SKM-1 (cell line): ENCODE results near the gene NTNG2.
"Not testable (repeated sequence)": the region's sequence is repeated elsewhere in the genome, so short reads cannot be mapped to it uniquely, and the experiment has no call there.

ENCODE experiments used
- DNase-seq: peaks from one replicate; lab custom pipeline; 2025; ENCODE audit not compliant: unreplicated experiment; lab: John Stamatoyannopoulos, UW

NTNG2 gene, protein sequence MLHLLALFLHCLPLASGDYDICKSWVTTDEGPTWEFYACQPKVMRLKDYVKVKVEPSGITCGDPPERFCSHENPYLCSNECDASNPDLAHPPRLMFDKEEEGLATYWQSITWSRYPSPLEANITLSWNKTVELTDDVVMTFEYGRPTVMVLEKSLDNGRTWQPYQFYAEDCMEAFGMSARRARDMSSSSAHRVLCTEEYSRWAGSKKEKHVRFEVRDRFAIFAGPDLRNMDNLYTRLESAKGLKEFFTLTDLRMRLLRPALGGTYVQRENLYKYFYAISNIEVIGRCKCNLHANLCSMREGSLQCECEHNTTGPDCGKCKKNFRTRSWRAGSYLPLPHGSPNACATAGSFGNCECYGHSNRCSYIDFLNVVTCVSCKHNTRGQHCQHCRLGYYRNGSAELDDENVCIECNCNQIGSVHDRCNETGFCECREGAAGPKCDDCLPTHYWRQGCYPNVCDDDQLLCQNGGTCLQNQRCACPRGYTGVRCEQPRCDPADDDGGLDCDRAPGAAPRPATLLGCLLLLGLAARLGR

DNA sequence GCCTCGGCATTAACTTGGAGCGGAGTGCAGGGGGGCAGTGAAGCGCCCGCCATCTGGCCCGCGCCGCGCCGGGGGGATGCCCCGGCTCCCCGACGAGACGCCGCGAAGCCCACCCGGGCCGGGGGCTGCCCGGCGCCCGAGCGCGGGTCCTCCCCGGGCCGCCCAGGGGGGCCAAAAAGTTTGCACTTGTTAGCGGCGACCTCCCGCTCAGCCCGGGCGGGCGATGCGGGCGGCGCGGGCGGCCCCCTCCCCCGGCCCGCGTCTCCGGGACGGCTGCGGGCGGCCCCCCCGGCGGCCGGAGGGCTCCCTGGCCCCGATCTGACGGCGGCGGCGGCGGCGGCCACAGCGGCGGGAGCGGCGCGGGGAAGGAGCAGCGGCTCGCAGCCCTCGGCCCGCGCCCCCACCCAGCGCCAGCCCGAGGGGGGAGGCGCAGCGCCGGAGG lies at the start of gene NTNG2:
Gene NTNG2 (plus strand): TSS at position 316 of the 442 bp plus-strand sequence. CDS start 4,774 bp downstream, outside the sequence.
- no peak for DNase-seq

DNA sequence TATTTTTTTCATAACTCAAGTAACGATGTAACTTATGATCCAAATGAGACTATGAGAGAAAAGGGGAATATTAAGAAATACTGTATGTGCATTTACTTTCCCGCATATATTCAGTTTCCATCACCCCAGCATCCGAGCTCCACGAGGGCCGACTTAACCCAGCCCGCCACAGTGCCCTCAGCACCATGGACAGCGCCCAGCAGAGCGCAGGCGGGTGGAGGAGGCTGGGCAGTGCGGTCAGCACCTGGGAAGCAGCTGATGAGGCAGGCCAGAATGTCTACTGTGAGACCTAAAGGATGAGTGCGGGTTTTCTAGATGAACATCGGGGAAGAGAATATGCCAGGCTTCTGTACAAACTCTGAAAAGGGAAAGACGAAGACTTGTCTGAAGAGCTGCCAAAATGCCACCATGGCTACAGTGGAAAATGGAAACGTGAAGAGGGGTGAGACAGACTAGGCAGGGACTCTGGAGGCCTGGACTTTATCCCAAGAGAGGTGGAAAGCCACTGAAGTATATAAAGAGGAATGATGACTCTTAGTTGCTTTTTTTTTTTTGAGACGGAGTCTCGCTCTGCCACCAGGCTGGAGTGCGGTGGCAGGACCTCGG lies 47.7 kb upstream of the NTNG2 start:
- DNase-seq = no peak

DNA sequence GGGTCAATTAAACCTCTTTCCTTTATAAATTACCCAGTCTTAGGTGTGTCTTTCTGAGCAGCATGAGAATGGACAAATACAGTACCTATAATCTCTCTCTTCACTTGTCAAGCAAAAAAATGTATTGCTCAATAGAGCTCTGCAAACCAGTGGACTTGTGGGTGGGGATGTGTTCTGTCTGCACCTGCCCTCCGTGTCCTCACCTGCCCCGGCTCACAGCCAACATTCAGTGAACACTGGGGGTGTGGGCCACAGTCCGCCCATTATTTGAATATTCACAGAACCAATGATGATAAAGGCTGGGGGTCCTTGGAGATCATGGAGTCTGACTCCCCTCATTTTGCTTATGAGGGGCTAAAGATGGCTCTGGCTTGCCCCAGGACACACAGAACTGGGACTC lies 45.3 kb upstream of the NTNG2 start:
- DNase-seq = no peak

DNA sequence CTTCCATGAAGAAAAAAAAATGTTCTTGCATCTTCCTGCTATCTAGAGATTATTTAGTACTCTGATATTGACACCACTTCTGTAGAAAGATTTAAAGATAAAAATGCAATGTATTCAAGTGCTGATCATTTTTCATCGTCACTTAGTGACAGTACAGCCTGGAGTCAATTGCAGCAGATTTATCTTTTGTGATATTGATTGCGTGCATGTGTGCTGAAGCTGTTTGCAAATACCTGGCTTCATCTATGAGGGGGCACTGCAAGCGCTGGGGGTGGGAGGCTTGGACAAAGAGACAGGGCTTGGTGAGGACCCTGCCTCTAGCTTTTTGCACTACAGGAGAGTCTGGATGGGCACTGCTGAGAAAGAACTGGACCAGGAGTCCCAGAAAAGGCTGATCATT lies 44.2 kb upstream of the NTNG2 start:
- no peak for DNase-seq

DNA sequence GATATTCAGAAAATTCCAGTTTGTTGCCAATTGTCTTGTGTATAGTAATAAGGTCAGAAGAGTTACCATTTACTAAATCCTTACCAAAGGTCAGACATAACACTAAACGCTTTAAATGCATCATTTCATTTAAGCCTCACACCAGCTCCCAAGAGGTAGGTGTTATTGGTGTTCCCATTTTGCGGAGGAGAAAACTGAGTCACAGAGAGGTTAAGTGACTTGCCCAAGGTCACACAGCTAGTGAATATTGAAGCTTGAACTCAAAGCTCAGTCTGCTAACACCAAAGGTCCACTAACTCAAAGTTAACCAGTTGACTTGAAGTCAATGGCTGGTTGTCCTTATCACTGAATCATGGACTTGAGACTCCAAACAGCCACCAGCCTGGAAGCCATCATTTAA lies 40.8 kb upstream of the NTNG2 start:
- DNase-seq = no peak

DNA sequence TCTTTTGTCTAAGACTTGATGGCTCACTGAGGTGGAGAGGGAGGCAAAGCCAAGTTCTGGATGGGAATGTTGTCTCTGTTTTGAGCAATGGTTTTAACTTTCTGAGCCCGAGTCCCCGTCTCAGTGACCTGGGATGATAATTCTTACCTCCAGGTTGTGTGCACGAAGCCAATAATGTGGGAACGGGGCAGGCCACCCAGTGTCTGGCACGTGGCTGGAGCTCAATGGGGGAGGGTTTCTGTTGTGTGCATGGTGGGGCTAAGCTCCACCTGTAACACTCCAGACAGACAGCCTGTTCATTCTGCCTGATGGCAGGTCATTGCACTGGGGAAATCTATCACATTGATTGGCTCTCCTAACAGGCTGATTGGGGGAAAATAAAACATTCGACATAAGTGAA lies 37.1 kb upstream of the NTNG2 start:
- no peak for DNase-seq

DNA sequence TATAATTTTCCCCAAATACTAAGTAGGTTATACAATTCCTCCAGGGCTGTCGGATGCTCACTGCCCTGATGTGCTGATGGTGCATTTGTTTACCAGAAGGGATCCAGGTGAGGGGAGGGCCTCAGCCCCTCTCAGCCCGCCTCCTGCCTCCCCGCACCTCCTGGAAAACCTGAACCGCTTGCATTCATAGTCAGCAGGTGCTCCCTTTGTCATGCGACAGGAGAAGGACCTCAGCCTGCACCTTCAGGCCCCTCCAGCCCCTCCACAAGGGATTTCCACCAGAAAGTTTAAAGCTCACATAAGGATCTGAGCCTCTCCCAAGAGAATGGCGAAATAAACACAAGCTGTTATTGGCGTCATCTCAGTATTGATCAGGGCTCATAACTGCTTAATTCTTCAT lies 36.5 kb upstream of the NTNG2 start:
- no peak for DNase-seq

DNA sequence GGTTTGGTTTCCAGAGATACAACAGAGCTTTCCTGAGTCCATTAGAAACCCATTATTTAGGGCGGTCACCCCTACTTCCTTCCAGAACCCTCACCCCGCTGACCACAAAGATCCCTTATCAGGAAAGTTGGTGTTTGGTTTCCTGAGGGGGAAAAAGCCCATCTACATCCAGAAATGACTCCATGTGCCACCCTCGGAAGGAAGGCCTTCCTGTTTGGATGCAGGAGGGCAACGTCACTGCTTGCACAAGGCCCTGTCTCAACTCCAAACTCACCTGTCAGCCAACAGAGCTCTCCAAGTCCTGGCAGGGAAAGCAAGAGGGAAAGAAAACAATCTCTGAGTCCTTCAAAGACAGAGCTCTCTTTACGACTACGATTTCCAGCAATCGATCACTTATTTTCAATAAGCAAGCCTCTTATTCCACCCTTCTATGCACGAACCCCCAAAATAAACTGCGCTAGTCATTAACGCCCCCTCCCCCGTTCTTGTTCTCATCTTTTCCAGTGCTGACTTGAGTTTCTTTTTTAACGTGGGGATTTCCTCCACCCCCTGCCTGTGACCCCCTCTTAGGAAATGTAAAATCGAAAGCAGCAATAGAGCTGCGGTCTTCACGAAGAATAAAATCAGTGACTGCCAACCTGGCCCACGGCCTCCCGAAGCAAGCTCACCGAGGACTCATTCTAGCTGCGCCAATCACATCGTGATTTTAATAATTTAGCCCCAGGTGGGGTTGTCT lies 35.7 kb upstream of the NTNG2 start:
- DNase-seq = no peak

DNA sequence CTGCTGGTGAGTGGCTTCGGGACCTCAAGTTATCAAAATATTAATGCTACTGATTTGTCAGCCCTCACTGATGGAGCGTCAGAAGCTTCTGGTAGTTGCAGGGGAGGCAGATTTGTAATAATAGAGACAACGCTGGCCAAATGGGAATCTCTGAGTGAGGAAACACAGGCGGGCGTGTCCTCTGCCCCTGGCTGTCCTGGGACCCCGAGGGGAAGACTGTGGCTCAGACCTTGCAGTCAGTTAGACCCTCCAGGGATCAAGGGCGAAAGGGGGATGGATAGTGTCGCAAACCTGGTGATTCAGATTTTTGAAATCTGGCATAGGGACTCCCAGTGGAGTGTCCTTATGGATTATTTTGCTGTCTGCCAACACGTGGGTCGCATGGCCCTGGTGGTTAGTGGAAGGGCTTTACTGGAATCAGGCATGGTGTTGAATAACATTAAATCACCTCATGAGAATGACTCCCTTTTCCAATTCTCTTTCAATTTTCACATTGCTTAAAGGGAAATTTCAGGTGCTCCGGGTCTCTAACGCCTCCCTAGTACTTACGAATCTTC lies 35.1 kb upstream of the NTNG2 start:
- no peak for DNase-seq

DNA sequence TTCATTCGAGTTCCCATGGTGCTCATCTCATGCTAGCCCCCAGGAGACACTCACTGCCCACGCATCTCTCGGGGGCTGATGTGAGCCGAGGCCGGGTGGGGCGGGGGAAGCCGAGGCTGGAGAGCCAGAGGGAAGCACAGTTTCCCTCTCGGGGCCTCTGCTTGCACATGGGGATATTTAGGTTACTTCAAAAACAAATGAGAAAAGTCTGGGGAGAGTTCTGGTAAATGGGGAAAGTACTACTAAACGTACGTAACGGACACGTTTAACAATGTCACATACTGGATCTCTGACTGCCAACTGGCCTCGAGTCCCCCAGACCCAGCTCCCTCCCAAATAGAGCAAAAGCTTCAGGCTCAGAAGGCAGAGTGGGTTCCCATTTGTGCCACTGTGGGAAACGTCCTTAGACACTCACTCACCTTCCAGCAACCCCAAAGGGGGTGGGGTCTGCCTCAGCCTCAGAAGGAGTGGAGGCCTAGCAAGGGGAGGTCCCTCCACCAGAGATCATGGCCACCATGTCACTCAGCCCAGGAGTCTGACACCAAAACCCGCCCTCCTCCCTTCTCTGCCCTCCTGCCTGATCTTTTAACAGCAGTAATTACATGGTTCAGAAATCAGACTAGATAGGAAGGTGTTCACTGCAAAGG lies 33.8 kb upstream of the NTNG2 start:
- DNase-seq = no peak

DNA sequence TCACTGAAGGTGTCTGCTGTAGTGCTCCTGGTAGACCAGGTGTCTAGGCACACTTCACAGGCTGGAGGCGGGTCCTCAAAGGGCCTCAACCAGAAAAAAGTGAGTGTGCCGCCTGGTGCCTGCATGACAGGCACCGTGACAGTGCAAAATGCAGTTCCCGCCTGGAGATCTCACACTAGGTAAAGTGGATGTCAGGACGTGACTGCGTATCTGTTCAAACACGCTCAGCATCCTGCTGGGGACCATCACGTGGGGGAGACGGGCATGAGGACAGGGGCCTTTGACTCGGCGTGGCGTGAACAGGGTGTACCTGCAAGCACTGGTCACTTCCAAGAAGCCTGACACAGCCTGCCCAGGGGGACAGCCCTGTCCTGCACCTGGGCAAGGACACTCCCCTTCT lies 32.3 kb upstream of the NTNG2 start:
- DNase-seq = no peak

DNA sequence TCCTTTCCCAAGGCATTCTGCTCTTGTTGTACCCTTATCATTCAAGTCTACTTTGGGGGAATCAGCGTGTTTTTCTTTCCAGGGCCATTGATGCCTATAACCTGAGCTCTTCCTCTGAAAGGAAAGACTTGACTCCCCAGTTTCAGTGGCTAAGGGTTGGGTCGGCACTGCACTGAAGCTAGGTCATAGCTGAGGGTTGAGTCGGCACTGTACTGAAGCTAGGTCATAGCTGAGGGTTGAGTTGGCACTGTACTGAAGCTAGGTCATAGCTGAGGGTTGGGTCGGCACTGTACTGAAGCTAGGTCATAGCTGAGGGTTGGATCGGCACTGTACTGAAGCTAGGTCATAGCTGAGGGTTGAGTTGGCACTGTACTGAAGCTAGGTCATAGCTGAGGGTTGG lies 27.8 kb upstream of the NTNG2 start:
- not testable (repeated sequence) for DNase-seq

DNA sequence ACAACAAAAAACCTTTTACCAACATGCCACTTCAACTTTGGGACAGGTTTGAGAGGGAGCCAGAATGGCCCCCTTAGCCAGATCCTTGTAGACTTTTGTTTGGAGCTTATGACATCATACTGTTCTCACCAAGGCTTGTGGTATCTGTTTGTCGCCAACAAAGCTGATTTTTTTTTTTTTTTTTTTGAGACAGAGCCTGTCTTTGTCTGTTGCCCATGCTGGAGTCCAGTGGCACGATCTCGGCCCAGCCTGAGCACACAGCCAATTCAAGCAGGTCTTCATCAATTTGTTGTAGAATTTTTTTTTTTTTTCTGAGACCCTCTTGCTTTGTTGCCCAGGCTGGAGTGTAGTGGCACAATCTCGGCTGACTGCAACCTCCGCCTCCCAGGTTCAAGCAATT lies 26.4 kb upstream of the NTNG2 start:
- DNase-seq = no peak

DNA sequence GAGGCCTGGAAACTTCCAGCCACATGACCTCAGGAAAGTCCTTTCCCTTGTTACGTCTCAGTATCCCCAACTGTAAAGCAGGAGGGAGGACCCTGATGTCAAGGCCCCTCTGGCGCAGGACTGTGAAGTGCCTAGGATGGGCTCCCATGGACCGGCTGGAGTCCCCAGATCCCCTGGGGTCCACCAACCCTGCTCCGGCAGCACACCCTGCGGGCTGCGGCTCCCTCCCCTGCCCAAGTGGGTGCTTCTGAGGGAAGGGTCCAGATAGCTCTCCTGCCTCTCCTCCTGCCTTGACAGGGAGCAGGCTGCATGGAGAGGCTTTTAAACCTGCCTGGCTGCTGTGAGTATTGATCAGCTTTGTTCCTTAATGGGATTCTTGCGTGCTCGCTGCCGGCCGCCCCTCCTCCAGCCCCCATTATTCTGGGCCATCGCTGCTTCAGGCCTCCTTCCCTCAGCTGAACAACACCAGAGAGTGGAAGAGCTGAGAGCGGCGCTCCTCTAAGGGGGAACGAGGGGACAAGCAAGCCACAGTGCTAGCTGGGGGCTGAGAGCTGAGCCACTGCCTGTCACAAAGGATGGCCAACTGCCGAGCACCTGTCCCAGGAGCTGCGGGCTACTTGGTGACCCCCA lies 25.6 kb upstream of the NTNG2 start:
- no peak for DNase-seq

DNA sequence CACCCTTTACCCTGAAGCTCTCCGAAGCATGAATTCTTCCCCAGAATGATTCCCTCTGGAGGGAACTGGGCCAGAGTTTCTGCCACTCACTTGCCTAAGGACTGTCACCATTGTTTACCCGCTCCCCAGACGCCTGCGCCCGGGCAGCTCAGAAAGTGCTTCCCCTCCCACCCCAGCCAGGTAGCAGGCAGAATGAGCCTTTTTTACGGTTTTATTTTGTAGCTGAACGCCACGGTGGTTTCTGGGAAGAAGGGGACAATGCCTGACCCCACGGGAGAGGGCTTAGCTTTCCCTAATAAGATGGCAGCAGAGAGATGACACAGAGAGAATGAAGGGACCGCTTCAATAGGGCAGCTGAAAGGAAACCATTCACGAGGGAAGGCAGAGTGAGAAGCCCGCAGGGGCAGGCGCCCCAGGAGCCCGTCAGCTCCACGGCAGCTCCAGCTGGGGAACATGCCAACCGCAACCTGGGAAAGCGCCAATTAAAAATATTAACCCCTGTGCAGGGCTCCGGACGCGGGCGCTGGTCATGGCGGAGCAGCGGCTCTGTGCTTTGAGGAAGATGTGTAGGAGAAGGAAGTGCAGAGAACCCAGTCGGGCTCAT lies 20.4 kb upstream of the NTNG2 start:
- DNase-seq = no peak

DNA sequence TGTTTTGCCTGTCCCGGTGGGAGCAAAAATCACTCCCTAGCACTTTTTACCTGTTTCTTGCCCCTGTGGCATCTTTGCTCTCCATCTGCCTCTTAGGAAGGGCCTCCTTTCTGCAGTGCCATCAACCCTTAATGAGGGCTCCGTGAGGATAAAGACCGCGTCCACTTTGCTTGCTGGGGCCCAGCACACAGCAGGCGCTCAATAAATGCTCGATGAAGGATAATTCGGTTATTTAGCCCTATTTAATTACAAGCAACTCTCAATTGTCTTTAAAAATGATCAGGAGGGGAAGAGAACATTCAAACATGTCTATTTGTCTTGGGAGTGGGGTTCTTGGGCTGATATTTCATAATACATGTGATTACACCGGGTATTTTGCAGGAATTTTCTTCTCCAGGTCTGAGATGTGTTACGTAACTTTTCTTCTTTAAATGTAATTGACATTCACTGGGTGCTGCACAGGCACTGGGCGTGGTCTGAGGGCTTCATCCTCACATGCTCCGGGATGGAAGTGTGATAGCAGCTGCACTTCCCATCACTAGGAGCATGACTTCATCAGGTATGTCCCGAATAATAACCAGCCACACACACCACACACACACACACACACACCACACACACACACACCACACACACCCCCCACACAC lies 19.8 kb upstream of the NTNG2 start:
- no peak for DNase-seq

DNA sequence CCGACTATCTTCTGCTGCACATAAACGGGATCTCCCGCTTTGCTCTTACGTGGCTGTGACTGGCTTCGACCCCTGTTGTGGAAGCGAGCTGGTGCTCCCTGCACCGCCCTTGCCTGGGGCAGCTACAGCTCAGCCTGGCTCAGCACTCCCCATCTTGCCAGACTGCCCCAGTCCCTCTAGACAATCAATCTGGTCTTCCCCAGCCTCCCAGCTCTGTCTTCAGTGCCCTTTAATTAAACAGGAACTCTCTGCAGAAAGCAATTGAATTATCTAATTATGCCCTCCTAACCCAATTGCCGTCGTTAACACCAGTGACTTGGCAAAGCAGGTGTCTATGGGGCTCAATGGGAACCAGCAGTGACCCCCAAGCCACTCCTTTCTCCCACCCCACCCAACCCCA lies 18.9 kb upstream of the NTNG2 start:
- DNase-seq = no peak

DNA sequence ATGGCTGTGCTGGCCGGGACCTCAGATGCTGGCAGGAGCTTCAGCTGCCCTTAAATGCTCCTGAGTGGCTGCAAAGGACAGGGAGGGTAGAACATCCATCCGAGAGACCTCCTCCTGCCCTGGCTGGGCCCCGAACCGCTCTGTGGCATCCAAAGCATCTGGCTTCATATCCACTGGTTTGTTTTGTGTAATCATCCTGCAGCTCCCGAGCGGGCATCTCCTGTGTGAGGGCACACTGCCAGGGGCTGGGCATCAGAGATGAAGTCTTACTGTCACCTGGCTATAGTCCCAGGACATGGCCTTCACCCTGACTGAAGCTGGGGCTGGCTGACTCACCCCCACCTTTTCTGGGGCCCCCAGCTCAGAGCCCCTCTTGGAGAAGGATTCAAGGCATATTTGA lies 18.5 kb upstream of the NTNG2 start:
- no peak for DNase-seq

DNA sequence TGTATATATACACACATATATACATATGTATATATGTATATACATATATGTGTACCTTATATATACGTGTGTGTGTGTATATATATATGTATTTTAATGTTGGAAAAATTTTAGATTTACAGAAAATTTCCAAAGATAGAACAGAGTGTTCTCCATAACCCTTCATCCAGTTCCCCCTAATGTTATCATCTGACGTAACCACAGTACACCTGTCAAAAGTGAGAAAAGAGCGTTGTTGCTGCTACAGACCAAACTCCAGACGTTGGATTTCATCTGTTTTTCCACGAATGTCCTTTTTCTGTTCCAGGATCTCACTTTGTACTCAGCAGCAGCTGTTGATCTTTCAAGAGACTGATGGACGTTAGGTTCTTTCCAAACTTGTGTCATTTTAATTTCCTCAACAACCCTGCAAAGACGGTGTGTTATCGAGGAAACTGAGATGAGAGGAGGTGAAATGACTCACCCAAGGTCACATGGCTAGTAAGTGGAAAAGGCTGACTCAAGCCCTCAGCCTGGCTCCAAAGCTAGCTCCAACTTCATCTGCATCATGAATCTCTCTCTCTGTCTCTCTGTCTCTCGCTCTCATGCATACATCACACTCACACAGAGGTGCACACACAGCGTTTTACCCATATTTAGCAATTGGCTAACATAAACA lies 17.0 kb upstream of the NTNG2 start:
- no peak for DNase-seq
